GM12875 (cell line): ENCODE measurements around the gene ARHGAP23.
A peak's percentile ranks its signal among the peaks of the same experiment; 100 is the strongest.

Experiments used
- H3K4me3 ChIP-seq: one replicate; pipeline ENCODE4 v1.5.1; 2011; ENCODE audit warnings: low read depth, low read length, control low read depth
- TF ChIP-seq, protein P1 (sequence below): IDR thresholded peaks from 2 replicates; pipeline ENCODE4 v1.5.1; 2011; ENCODE audit warnings: low read depth, mild to moderate bottlenecking, control low read depth, inconsistent platforms, low read length, moderate library complexity, borderline replicate concordance; ENCODE audit not compliant: insufficient read depth

Gene ARHGAP23

DNA sequence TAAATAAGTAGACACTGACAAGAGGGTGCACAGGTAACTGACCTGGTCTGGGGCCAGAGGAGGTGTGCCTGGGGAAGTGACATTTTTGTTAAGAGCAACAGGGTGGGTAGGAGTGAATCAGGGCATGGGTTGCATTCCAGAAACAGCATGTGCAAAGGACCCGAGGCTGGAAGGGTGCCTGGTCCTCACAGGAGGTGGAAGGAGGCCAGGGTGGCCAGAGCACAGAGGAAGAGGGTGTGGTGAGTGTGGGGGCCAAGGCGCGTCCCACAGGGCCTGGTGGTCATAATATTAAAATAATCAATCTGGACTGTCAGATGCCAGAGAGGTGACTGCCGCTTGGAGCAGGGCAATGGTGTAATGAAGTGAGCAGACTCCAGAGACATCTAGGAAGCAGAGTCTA lies 14.3 kb downstream of the ARHGAP23 start:
- H3K4me3 ChIP-seq = no peak overlapping the region
- TF ChIP-seq, protein P1, sequence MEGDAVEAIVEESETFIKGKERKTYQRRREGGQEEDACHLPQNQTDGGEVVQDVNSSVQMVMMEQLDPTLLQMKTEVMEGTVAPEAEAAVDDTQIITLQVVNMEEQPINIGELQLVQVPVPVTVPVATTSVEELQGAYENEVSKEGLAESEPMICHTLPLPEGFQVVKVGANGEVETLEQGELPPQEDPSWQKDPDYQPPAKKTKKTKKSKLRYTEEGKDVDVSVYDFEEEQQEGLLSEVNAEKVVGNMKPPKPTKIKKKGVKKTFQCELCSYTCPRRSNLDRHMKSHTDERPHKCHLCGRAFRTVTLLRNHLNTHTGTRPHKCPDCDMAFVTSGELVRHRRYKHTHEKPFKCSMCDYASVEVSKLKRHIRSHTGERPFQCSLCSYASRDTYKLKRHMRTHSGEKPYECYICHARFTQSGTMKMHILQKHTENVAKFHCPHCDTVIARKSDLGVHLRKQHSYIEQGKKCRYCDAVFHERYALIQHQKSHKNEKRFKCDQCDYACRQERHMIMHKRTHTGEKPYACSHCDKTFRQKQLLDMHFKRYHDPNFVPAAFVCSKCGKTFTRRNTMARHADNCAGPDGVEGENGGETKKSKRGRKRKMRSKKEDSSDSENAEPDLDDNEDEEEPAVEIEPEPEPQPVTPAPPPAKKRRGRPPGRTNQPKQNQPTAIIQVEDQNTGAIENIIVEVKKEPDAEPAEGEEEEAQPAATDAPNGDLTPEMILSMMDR = no peak

DNA sequence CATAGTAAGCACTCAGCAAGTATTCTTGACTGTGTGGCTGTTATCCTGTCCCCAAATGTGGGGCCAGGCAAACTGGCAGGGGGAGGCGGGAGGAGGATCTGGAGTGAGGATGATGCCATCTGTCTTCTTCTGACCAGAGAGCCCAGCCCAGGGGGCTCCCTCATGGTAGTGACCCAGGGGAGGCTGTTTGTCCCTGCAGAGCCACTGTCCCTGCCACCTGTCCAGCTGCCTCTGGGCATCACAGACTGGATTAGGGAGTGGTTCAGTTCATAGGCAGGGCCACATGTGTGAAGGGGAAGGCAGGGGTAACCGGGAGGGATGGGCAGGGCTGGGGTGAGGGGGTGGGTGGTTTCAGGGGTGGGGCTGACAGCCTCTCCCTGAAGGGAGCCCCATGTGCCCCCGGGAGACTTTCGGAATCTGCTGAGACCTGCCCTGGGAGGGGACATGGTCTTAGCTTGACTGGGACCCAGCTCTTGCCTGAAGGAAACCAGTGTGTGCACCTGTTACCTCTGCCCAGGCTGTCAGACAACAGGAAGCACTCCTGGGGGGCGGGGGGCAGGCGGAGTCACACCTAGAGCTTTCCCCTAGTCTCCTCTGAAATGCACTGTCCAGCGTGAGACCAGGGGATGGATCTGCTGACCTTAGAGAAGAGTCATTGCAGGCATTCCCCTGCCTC lies 15.2 kb downstream of the ARHGAP23 start:
- no peak overlapping the region for H3K4me3 ChIP-seq
- TF ChIP-seq, protein P1 = no peak

DNA sequence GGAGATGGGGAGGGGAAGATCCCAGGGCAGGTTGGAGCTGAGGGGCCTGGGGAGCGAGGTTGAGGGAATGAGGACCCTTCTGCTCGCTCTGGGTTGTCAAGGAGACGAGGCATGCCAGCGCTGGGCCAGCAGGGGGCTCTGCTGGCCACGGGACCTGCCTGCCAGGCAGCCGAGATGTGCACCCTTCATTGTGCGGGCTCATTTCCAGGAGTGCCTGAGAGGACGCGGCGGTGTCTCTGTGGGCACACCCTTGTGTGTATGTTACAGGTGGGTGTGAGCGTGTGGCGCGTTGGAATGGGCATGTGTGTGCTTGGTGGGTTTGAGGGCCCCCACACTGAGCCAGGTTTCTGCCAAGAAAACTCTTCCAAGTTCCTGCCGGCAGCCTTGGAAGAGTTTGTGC lies 15.9 kb downstream of the ARHGAP23 start:
- TF ChIP-seq, protein P1 = peak; percentile 98
- no peak overlapping the region for H3K4me3 ChIP-seq

DNA sequence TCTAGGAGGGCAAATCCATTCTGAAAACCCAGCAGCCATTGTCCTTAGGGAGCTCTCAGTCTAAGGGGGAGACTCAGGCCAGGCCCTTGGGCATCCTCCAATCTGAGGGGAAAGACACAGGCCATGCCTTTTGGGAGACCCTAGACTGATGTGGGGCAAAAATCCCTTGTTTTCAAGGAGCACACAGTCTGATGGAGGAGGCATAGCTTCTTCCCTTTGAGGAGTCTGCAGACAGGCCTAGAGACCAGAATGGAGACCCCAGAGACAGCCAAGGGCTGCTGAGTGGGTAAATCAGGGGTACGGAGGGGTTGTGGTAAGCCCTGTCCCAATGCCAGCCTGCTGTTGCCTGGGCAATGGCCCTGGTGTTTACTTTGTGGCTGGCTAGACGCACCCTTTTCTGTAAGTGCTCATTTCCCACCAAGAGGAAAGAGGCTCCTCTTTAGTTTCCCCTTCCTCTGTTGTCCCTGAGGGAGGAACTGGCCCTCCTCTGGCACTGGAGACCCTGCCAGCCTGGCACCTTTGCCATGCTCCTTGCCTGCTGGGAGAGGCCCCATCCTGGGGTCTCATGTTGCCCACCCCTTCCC lies 19.3 kb downstream of the ARHGAP23 start:
- H3K4me3 ChIP-seq = no peak overlapping the region
- TF ChIP-seq, protein P1 = no peak

DNA sequence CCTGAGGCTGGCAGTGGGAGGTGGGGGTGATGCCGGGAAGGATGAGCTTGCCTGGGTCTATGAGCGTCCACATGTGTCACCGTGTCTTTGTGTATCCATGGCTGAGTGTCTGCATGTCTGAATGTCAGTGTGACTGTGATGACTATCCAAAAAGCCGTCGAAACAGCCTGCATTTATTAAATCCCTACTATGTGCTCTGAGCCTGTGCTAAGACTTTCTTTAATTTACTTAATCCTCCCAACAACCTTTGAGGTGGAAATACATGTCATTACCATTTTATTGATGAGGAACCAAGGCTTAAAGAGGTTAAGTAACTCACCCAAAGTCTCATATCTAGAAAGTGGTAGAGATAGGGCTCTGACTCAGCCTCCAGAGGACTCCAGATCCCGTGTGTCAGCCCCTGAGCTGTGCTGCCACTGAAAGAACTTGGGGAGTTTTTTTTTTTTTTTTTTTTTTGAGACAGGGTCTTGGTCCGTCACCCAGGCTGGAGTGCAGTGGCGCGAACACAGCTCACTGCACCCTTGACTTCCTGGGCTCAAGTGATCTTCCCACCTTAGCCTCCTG lies 20.0 kb downstream of the ARHGAP23 start:
- TF ChIP-seq, protein P1 = no peak

DNA sequence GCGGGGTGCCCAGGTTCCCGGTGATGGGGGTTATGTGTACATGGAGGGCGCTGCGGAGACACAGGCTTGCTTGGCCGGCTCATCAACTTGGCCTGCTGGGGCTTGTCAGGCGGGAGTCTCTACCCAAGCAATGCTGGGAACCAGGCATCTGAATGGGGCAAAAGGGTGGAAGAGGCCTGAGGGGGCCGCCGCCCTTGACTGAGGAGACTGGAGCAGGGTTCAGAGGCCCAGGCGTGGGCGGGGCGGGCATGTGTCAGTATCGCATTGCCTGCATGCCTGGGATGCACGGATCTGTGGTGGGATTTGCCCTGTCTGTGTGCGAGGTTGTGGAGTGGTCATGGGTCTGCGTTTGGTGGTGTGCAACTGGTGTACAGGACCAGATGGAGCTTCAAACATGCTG lies 21.1 kb downstream of the ARHGAP23 start:
- no peak overlapping the region for H3K4me3 ChIP-seq
- TF ChIP-seq, protein P1 = no peak

More for the DNA sequence above, 20.0 kb downstream of the ARHGAP23 start:
- no peak overlapping the region for H3K4me3 ChIP-seq

DNA sequence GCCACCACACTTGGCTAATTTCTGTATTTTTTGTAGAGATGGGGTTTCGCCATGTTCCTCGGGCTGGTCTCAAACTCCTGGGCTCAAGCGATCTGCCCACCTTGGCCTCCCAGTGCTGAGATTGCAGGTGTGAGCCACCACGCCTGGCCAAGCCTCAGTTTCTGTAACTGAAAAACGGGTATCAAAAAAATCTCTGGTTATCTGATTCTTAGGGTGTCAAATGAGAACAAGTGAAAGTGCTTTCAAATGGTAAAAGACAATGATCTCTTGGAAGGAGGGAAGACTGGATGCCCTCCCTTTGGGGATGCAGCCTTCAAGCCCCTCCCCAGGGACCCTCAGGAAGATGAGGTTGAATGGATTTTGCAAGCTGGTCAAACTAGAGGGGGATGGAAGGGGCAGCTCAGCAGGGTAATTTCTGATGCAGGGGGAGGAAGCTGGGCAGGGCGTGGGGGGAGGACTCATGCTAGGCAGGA lies 22.3 kb downstream of the ARHGAP23 start:
- H3K4me3 ChIP-seq = no peak overlapping the region
- TF ChIP-seq, protein P1 = no peak
